HCEC 1CT (cell line): ENCODE results near the gene RDH5.
"Not testable (repeated sequence)": the region's sequence is repeated elsewhere in the genome, so short reads cannot be mapped to it uniquely, and the experiment has no call there.

Source experiments
- DNase-seq: peaks from one replicate; pipeline ENCODE4 v3.0.0-alpha.2; 2017

The RDH5 gene

GRCh38 chr12:55746174-55746912 lies 26.1 kb downstream of the RDH5 start:
- no peak for DNase-seq

DNA sequence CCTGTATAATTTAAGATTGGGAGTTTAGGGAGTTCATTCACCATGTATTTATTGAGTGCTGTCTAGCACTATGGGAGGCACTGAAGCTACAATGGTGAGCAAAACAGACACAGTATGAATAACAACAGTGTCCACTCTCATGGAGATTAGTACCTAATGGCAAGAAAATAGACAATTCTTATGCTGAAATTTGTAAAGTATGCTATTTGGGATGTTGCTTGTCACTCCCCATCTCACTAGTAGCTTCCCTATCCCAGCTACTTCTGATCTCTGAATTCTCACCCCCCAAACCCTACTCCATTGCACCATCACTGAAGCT lies 26.7 kb downstream of the RDH5 start:
- no peak for DNase-seq

GRCh38 chr12:55748230-55748993 lies 28.2 kb downstream of the RDH5 start:
- no peak for DNase-seq

- DNase-seq = no peak
These were observed 35.1 kb downstream of the RDH5 start for GRCh38 chr12:55755246-55755645.

DNA sequence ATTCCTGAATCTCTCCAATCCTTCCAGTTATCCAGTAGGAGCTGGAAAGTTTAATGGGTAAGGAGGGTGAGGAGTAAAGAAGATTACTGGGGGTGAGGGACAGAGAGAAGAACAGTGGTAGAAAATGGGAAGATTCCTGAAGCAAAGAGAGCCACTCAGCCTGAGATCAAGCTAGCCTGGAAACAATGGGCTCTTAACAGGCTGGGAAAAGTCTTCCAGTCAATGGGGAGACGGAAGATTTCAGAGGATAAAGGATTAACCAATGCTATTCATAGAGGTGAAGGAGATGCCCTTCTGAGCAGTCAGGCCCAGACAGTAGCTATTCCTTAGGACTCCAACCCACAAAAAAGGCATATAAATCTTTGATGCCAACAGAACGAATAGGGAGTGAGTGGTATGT lies 37.5 kb downstream of the RDH5 start:
- no peak for DNase-seq

DNA sequence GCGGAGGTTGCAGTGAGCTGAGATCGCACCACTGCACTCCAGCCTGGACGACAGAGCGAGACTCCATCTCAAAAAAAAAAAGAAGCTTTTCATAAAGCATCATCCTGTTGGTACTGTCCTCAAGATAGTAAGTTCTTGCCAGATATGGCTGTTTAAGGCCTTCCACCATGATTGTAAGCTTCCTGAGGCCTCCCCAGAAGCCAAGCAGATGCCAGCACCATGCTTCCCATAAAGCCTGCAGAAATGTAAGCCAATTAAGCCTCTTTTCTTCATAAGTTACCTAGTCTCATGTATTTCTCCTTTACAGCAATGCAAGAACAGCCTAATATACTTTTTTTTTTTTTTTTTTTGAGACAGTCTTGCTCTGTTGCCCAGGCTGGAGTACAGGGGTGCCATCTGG lies 38.4 kb downstream of the RDH5 start:
- DNase-seq = not testable (repeated sequence)

DNA sequence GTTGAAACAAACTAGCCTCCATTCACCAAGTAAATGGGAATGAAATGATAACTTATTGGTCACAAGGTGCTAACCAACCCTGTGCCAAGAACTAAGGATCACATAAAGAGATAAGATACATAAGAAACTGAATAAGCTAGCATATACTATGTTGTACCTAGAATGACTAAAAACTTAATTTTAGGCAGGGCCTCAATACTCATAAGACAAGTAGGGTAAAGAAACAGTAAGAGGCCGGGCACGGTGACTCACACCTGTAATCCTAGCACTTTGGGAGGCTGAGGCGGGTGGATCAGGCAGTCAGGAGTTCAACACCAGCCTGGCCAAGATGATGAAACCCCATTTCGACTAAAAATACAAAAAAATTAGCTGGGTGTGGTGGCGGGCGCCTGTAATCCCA lies 40.5 kb downstream of the RDH5 start:
- no peak for DNase-seq

DNA sequence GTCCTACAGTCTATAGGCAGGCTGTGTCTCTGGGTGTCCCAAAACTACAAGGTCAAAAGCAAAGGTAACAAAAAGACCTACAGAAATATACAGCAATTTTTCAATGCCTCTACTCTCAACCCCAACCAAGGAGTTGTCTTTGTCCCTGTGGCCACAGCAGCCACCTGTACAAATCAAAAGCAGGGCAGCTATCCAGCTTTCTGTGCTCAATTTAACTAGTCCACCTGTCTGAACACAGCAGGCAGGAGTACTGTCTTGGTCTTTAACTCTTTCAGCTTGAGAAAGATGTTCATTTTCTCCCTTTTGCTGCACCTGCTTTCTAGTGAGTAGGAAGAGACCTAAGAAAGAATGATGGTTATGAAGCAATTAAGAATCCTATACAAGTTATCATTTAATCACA lies 42.5 kb downstream of the RDH5 start:
- DNase-seq = no peak

DNA sequence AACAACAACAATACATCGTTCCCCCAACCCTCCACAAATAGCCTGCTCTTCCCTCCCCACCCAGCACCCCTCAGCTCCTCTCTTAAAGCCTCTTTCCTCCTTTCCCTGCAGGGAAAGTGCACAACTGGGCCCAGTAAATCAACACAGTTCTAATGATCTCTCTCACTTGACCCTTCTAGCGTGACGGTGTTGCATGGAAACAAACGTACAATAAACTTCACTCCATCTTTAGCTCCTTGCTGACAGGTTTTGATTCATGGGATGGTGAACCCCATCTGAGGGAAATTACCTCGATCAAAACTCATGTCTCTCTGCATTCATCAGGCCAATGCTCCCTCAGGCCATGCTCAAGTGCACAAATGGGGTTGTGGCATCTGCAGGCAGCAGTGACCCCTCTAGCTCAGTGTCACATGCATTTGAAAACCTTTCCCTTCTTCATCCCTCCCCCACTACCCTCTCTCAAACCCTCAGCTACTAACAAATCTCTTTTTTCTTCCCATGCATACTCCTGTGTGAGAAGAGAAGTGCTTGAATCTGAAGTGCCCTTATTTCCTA lies 45.6 kb downstream of the RDH5 start:
- no peak for DNase-seq

- DNase-seq = no peak
These were observed 47.0 kb downstream of the RDH5 start for GRCh38 chr12:55767156-55767555.

DNA sequence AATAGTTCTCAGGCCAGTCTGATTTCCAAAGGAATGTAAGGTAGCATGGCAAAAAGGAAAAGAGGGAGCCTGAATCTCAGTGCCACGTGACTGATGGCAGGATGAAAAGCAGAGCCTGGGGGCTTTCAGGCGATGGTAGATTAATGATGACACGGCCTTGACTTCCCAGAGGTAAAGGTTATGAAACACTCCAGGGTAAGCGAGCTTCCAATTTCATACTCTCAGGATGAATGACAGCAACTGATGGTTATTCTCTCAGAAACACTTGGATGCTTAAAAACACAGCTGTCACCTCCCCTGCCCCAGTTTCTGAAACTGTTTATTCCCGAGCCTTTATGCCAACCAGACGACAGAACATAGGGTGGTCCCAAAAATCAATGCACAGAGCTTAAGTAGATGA lies 51.5 kb downstream of the RDH5 start:
- DNase-seq = no peak
